HPDE6-E6E7 (cell line): ENCODE results near the gene BRCC3.

Experiments used
- DNase-seq: peaks from one replicate; pipeline ENCODE4 v3.0.0; 2011; ENCODE audit warnings: missing footprints; ENCODE audit errors: extremely low spot score

The BRCC3 gene

DNA sequence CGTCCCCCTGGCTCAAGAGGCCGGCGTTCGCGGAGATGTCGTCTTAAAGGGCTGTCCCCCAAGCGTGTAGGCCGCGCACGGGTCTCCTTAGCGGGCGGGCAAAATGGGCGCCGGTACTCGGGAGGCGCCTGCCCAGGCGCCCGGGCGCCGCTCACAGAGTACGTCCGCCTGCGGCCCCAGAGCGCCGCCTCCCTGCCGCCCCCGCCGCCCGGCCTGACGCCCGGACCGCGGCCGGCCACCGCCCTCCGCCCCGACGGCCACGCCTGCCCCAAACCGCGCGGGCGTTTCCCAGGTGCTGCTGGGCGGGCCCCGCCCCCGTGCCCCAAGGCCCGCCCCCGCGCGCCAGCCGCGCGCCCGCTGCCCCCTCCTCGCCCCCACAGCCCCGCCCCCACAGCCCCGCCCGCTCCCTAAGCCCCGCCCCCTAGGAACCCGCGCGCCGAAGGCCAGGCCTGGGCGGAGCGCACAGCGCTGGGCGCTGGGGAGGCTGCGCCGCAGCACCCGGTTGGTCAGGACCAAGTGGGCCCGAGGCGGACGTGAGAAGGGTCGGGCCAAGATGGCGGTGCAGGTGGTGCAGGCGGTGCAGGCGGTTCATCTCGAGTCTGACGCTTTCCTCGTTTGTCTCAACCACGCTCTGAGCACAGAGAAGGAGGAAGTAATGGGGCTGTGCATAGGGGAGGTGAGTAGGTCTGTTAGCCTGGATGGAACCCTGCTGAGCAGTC is at the start of gene BRCC3, which contains the start of the genes CMC4 and MTCP1:
Gene BRCC3, plus strand, starts transcription at position 534 of the 719 bp plus-strand sequence. Its CDS starts 20 bp downstream, at position 554.
Gene CMC4, minus strand, starts transcription at position 162 of the 719 bp plus-strand sequence. CDS start 7,113 bp downstream, outside the sequence.
Gene MTCP1, minus strand, starts transcription at position 162 of the 719 bp plus-strand sequence. CDS start 5,126 bp downstream, outside the sequence.
- peak; percentile 90 for DNase-seq

- DNase-seq, result no peak
Measured at GRCh38 chrX:155022585-155022984, 48.7 kb upstream of the BRCC3 start, which contains the start of gene F8. Gene F8 (minus strand): TSS chrX:155022723. CDS start chrX:155022552, 171 bp downstream.

- no peak for DNase-seq
Measured at GRCh38 chrX:155023907-155024833, 47.1 kb upstream of the BRCC3 start.

DNA sequence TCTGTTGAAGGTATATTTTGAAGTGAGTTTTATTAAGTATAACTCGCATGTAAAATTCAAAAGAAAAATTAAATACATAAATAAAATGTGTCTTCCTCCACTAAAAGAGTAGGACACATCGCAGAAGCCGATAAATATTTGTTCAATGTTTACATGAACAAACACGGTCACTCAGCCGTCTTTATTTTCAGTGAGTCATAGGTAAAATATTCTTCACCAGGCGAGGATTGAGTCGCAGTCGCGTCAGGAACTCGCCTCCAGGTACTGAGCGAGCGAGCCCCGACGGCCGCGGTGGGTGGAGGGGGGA is 44.9 kb upstream of the BRCC3 start:
- DNase-seq, result no peak

DNA sequence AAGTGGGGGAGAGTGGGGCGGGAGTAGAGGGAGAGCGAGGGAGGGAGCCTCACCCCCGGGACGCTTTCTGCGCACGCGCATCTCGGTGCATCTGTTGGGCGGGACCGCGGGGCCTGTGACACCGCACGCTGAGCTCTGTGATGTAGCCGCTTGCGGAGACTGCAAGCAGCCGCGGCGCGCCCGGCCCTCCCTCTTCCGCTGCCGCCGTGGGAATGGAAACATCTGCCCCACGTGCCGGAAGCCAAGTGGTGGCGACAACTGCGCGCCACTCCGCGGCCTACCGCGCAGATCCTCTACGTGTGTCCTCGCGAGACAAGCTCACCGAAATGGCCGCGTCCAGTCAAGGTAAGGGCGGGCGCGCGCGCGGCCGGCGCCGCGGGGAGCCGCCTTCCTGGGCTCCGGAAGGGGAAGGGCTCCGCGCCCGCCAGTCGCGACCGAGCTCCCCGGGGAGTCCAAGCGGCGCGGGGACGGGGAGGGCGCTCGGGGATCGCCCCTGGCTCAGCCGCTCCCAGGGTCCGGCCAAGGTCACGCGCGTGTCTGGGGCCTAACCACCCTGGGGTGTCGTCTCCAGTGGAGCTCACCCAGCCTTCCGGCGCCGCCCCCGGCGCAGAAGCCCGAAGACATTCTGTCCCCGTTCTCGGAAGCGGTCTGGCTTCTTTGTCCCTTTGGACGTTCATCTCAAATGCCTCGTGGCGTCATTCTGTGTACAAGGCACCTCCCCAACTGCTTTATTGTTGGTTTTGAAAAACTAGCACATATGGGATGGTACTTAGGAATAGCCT is 44.4 kb upstream of the BRCC3 start, which contains the start of gene FUNDC2:
Gene FUNDC2, plus strand, starts transcription at position 118 of the 782 bp plus-strand sequence. Its CDS starts 95 bp downstream, at position 213.
- peak; percentile 88 for DNase-seq

DNA sequence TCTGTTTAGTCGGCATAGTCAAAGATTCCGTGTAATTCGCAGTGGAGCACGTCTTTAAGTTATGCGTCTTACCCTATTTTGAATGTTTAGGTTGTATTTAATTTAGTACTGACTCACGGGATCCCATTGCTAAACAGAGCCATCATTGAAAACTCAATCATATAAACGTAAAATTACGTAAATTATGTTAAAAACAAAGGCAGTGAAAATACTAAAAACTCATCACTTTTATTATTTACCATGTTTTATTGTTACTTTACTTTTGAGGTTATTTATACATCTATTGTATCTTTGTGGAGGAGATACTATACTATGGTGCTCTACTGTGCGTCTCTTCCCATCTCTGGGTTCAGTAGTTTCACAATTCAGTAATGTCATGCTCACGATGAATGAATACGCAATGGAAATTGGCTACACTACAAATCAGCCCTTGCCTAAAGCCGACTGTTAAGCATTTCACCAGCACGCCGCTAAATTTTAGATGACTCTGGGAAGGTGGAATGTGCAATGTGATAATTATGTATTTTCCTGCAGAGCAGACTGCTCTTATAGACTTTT is 43.7 kb upstream of the BRCC3 start:
- DNase-seq, result no peak

- DNase-seq, result no peak
Measured at GRCh38 chrX:155028129-155028528, 43.2 kb upstream of the BRCC3 start.

DNA sequence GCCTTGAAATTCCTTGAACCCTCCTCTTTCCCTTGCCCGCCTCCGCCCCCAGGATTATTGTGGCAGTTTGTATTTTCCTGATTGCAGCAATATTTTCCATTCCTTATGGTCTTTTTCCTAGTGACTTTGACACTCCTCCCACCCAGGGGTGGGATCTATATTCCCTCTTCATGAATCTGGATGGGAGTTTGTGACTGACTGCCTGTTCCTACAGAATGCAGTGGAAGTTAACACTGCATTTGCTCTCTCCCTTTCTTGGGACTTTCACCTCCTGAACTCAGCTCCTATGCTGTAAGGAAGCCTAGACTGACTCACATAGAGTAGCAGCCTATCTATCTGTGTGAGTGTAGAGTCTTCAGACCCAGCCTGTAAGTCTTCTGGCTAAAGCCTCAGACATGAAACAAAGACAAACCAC is 42.4 kb upstream of the BRCC3 start:
- no peak for DNase-seq

DNA sequence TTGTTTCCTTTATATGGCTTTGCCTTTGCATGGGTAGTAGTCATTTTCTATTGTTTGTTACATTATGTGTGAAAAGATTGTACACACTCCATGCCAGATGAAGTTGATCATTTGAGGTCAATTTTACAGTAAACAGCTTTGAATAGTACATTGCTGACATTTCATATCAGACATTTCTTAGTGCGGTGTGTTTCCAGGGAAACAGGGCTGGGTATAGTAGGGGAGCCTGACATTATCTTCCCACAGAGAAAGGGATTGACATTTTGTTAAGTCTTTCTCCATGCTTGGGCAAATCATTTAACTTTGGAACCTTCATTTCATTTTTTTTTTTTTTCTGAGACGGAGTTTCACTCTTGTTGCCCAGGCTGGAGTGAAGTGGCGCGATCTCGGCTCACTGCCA is 39.7 kb upstream of the BRCC3 start:
- DNase-seq, result no peak

GRCh38 chrX:155035688-155036087 is 35.6 kb upstream of the BRCC3 start:
- no peak for DNase-seq

DNA sequence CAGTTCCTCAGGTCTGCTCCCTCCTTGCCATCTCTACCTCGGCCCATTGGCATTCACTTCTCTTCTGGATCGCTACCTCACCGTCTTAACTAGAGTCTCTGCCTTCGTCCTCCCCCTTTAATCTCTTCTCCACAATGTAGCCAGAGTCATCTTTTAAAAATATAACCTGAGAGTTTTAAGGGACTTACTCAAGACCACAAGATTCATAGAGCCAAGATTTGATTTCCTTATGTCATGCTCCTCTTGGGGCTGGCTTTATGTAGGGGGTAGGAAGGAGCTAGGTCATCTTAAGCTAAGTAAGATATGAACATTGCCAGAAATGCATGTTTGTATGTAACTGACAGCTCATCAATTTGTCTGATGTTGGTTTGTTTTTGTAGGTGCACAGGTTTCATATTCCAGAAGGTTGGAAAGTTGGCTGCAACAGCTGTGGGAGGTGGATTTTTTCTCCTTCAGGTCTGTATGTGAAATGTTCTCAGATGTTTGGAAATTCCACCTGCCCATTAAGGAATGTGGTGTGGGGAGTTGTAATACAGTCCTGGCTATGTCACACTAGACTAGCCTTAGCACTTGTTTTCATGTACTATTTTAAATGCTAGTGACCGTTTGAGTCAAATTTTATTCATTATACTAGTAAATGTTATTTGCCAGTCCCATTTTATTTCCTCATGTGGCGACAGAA is 25.0 kb upstream of the BRCC3 start:
- DNase-seq, result no peak

DNA sequence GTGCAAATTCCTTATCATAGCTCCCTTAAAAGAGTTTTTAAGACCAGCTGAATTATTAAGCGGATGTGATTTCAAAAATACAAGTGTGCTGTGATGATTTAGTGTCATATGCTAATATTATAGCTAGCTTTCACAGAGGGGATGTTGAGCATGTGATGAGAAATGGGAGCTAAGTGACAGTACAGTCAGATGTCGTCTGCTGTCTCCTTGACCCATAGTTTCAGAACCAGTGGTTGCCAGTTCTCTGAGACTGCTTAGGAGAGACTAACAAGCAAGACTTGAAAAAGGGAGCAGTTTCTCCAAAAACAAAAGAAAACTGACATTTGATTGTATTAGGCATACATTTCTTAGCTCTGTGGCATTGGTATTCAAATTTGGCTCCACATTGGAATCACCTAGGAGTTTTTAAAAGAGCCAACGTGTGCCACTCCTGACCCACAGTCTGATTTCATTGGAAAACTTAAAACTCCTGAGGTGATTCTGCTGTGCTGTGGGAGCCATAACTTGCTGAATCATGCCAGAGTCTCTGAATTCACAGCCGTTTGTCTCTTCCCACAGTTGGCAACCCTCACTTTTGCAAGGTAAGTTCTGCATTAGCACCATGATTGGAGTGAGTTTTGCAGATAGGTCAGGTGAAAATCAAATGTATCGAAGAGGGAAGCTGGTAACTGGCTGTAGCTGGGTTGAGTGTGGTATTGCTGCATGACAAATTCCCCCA is 24.3 kb upstream of the BRCC3 start:
- DNase-seq, result no peak

GRCh38 chrX:155048977-155049619 is 22.2 kb upstream of the BRCC3 start:
- DNase-seq, result no peak

DNA sequence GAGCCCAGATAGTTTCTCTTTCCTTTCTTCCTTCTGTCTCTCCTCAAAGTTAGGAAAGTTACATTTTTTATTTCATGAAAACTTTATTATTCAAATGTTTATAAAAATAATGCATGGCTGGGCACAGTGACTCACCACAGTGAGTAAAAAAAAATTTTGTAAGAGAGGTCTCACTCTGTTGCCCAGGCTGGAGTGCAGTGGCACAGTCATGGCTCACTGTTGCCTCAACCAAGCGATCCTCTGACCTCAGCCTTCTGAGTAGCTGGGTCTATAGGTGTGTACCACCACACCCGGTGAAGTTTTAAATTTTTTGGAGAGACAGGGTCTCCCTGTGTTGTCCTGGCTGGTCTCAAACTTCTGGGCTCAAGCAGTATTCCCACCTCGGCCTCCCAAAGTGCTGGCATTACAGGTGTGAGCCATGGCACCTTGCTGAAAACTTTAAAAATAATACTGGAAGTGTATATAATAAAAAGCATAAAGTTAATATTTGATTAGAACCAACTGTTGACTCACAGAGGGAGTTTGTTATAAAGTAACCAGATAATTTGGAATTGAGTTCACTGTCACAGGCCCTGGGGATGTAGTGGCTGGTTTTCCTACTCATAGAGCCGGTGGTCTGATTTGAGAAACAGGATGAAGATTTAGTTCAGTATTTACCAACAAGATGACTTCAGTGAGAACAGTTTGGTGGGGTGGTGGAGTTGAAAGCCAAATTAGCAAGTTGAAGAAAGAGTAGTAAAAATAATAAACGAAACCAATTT is 18.4 kb upstream of the BRCC3 start:
- DNase-seq, result no peak

GRCh38 chrX:155053656-155054055 is 17.7 kb upstream of the BRCC3 start:
- DNase-seq, result no peak

DNA sequence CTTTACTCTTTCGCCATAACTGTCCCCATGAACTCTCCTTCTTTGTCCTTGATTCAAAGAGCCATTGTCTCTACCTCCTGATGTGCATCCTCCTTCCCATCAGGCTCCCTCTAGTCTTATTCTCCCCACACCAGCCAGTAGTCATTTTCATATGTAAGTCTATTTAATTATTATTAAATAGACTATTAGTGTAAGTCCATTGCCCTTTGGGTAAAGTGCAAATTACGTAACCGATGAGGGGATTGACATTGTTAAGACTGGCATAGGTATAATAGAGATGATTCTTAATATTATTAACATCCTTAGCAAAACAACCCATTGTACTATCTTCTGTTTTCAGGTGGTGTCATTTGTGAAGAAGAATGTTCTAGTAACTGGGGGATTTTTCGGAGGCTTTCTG is 17.1 kb upstream of the BRCC3 start:
- no peak for DNase-seq

GRCh38 chrX:155055494-155055893 is 15.8 kb upstream of the BRCC3 start:
- no peak for DNase-seq

GRCh38 chrX:155056471-155056870 is 14.8 kb upstream of the BRCC3 start:
- no peak for DNase-seq
